Measurements from ENCODE around the gene MRPS6. TPM values are rescaled to one million over a fixed set of nuclear protein-coding genes. Genes with fewer than 3 reads are reported as not detected.

MRPS6 gene
- polyA plus RNA-seq, 1 donor (not counting 4 experiments of a cell fraction or from before 2014, with no cell fraction given), result 41.5 TPM

GRCh38 chr21:34092262-34092921 is 19.0 kb downstream of the MRPS6 start:
- FAIRE-seq (no peak), DNase-seq (ENCODE audit: low read depth, low spot score) (no peak)
- TF ChIP-seq CTCF (optimal IDR thresholded peaks at IDR 0.05 in 1 of 3, IDR thresholded peaks at IDR 0.05 in 1 of 3, conservative IDR thresholded peaks at IDR 0.05 in 1 of 3; ENCODE audit: extremely low read depth in 1 of 3, insufficient read depth in 2 of 3, low read length in 3 of 3) (no peak), EZH2 (IDR thresholded peaks at IDR 0.05; ENCODE audit: low read length) (no peak)
- peaks cover 43% of the 10 kb centered on the region for H3K79me2 ChIP-seq (ENCODE audit: control insufficient read depth, insufficient read depth, low read length)
- no peak overlapping the region for H3K4me2 ChIP-seq (ENCODE audit: control insufficient read depth, extremely low read depth, insufficient read depth, low read depth, low read length)
- H3K4me3 ChIP-seq (ENCODE audit: control insufficient read depth in 2 of 3, extremely low read depth in 1 of 3, insufficient read depth in 2 of 3, low read depth in 1 of 3, low read length in 3 of 3), result no peak overlapping the region
- no peaks in the 10 kb centered on the region for H4K20me1 ChIP-seq (ENCODE audit: control insufficient read depth, extremely low read depth, insufficient read depth, low read length)
- H3K36me3 ChIP-seq (ENCODE audit: control insufficient read depth in 2 of 2, extremely low read depth in 1 of 2, insufficient read depth in 2 of 2, low read length in 2 of 2), result peaks cover 8 to 11% of the 10 kb centered on the region in 2 experiments
- H3K9ac ChIP-seq (ENCODE audit: control insufficient read depth, extremely low read depth, insufficient read depth, low read length), result no peak overlapping the region
- peaks cover 5% of the 10 kb centered on the region for H3K4me1 ChIP-seq (ENCODE audit: control insufficient read depth, extremely low read depth, insufficient read depth, low read length)
- H3K9me3 ChIP-seq (ENCODE audit: control insufficient read depth, low read depth, low read length), result no peaks in the 10 kb centered on the region
- dilution Hi-C loops (cut with MboI; ENCODE audit: extremely low pct_ligation_motif_present, low sequenced_read_pairs), result no loop called here
- no peak overlapping the region for H3K27ac ChIP-seq (ENCODE audit: control insufficient read depth, insufficient read depth, low read length)
- no peaks in the 10 kb centered on the region for H3K27me3 ChIP-seq (ENCODE audit: control insufficient read depth, extremely low read depth, insufficient read depth, low read length)
- no peaks in the 10 kb centered on the region for H3K9me1 ChIP-seq (ENCODE audit: control insufficient read depth, extremely low read depth, insufficient read depth, low read length)
- no peak overlapping the region for H2AFZ ChIP-seq (ENCODE audit: control insufficient read depth, low read length)

- no peaks in the 10 kb centered on the region for H3K9me3 ChIP-seq (ENCODE audit: control insufficient read depth, low read depth, low read length)
- H3K79me2 ChIP-seq (ENCODE audit: control insufficient read depth, insufficient read depth, low read length), result peaks cover 36% of the 10 kb centered on the region
- H2AFZ ChIP-seq (ENCODE audit: control insufficient read depth, low read length), result no peak overlapping the region
- H3K9me1 ChIP-seq (ENCODE audit: control insufficient read depth, extremely low read depth, insufficient read depth, low read length), result no peaks in the 10 kb centered on the region
- H4K20me1 ChIP-seq (ENCODE audit: control insufficient read depth, extremely low read depth, insufficient read depth, low read length), result no peaks in the 10 kb centered on the region
- no peak for FAIRE-seq
- H3K4me1 ChIP-seq (ENCODE audit: control insufficient read depth, extremely low read depth, insufficient read depth, low read length), result peaks cover 5% of the 10 kb centered on the region
- dilution Hi-C loops (cut with MboI; ENCODE audit: extremely low pct_ligation_motif_present, low sequenced_read_pairs), result no loop called here
- H3K27ac ChIP-seq (ENCODE audit: control insufficient read depth, insufficient read depth, low read length), result no peak overlapping the region
- TF ChIP-seq CTCF (optimal IDR thresholded peaks at IDR 0.05 in 1 of 3, IDR thresholded peaks at IDR 0.05 in 1 of 3, conservative IDR thresholded peaks at IDR 0.05 in 1 of 3; ENCODE audit: extremely low read depth in 1 of 3, insufficient read depth in 2 of 3, low read length in 3 of 3), result no peak
- no peaks in the 10 kb centered on the region for H3K27me3 ChIP-seq (ENCODE audit: control insufficient read depth, extremely low read depth, insufficient read depth, low read length)
- H3K9ac ChIP-seq (ENCODE audit: control insufficient read depth, extremely low read depth, insufficient read depth, low read length), result no peak overlapping the region
- H3K4me2 ChIP-seq (ENCODE audit: control insufficient read depth, extremely low read depth, insufficient read depth, low read depth, low read length), result no peak overlapping the region
- peaks cover 8 to 11% of the 10 kb centered on the region in 2 experiments for H3K36me3 ChIP-seq (ENCODE audit: control insufficient read depth in 2 of 2, extremely low read depth in 1 of 2, insufficient read depth in 2 of 2, low read length in 2 of 2)
- no peak for DNase-seq (ENCODE audit: low read depth, low spot score)
- no peak overlapping the region for H3K4me3 ChIP-seq (ENCODE audit: control insufficient read depth in 2 of 3, extremely low read depth in 1 of 3, insufficient read depth in 2 of 3, low read depth in 1 of 3, low read length in 3 of 3)
Measured at GRCh38 chr21:34093083-34093482, 19.7 kb downstream of the MRPS6 start.

Data from keratinocyte (primary cell).